Chondrocyte (in vitro differentiated cells): ENCODE data around the gene SEMA5A. TPM values are rescaled to one million over a fixed set of nuclear protein-coding genes. Genes with fewer than 3 reads are reported as not detected.

Source experiments
- DNase-seq: peaks from one replicate; pipeline ENCODE4 v3.0.0; 2021; ENCODE audit warnings: mixed read lengths, low spot score
- H3K27ac Mint-ChIP-seq: one replicate; pipeline ENCODE4 v1.8.0; 2021; ENCODE audit warnings: mild to moderate bottlenecking, moderate library complexity, mixed read lengths; ENCODE audit not compliant: unreplicated experiment
- H3K27me3 Mint-ChIP-seq: 2 replicates; pipeline ENCODE4 v1.8.0; 2021; ENCODE audit warnings: low read depth, mixed read lengths
- H3K36me3 Mint-ChIP-seq: 2 replicates; pipeline ENCODE4 v1.8.0; 2021; ENCODE audit warnings: low read depth, mixed read lengths
- H3K4me1 Mint-ChIP-seq: 2 replicates; pipeline ENCODE4 v1.8.0; 2021; ENCODE audit warnings: low read depth, mild to moderate bottlenecking, mixed read lengths
- H3K4me3 Mint-ChIP-seq: one replicate; pipeline ENCODE4 v1.8.0; 2021; ENCODE audit warnings: mild to moderate bottlenecking, moderate library complexity, mixed read lengths; ENCODE audit not compliant: unreplicated experiment
- H3K9me3 Mint-ChIP-seq: 2 replicates; pipeline ENCODE4 v1.8.0; 2021; ENCODE audit warnings: low read depth, mixed read lengths
- total RNA-seq: library from RNA; stranded (reverse); gene quantifications from 3 replicates; pipeline ENCODE4 v1.2.1, GENCODE V29; 2021
- TF ChIP-seq, protein P1 (sequence below): fragments of 200-600 bp; sonication (generic); IDR thresholded peaks from 2 replicates; pipeline ENCODE4 v1.5.0; 2021; ENCODE audit warnings: antibody characterized with exemption, mild to moderate bottlenecking, moderate library complexity

The SEMA5A gene
- total RNA-seq, 1 donor from 2014 or later = 249 TPM

DNA sequence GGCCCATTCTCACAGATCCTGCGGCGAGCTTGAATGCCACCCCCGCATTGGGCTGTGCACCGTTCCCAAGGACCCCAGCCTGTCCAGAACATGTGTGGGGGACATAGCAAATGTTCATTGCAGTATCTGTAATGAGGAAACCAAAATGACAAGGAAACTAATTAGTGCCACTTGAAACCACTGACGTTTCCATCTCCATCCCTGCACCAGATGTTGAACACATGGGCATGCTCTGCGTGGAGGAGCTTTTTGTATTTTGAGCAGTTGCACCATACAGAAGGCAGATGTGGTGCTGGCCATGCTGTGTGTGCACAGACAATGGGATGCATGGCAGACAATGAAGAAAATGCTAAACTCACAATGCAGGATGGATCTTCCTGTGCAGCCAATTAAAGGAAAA lies 437.7 kb downstream of the SEMA5A start:
- no peak overlapping the region for H3K27ac Mint-ChIP-seq
- no peaks in the 10 kb centered on the region for H3K27me3 Mint-ChIP-seq
- no peak overlapping the region for H3K4me3 Mint-ChIP-seq
- TF ChIP-seq, protein P1, sequence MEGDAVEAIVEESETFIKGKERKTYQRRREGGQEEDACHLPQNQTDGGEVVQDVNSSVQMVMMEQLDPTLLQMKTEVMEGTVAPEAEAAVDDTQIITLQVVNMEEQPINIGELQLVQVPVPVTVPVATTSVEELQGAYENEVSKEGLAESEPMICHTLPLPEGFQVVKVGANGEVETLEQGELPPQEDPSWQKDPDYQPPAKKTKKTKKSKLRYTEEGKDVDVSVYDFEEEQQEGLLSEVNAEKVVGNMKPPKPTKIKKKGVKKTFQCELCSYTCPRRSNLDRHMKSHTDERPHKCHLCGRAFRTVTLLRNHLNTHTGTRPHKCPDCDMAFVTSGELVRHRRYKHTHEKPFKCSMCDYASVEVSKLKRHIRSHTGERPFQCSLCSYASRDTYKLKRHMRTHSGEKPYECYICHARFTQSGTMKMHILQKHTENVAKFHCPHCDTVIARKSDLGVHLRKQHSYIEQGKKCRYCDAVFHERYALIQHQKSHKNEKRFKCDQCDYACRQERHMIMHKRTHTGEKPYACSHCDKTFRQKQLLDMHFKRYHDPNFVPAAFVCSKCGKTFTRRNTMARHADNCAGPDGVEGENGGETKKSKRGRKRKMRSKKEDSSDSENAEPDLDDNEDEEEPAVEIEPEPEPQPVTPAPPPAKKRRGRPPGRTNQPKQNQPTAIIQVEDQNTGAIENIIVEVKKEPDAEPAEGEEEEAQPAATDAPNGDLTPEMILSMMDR = no peak
- peaks cover 43% of the 10 kb centered on the region for H3K4me1 Mint-ChIP-seq
- H3K36me3 Mint-ChIP-seq = peaks cover 19% of the 10 kb centered on the region
- no peak for DNase-seq
- H3K9me3 Mint-ChIP-seq = no peaks in the 10 kb centered on the region

DNA sequence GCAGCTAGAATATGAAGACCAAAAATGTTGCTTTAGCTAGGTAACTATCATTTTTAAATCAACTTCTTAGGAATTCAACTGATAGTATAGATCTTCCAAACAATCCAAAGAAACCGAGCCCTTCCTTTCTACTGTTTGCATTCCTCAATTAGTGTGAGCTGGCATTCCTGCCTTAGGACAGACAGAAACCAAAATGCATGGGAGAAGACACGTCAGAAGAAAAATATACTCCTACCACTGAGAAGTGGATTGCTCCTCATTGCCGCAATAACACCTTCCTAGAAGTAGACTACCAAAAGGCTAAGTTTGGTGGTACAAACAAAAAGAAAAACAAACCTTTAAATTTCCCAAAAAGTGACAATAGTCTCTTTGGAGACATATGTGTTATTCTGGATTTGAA lies 440.0 kb downstream of the SEMA5A start:
- Mint-ChIP-seq H3K4me1 (peaks cover 27% of the 10 kb centered on the region), H3K27me3 (no peaks in the 10 kb centered on the region), H3K36me3 (peaks cover 17% of the 10 kb centered on the region), H3K9me3 (no peaks in the 10 kb centered on the region), H3K27ac (peak overlapping the region; percentile 50), H3K4me3 (no peak overlapping the region)
- no peak for DNase-seq
- TF ChIP-seq, protein P1 = no peak

DNA sequence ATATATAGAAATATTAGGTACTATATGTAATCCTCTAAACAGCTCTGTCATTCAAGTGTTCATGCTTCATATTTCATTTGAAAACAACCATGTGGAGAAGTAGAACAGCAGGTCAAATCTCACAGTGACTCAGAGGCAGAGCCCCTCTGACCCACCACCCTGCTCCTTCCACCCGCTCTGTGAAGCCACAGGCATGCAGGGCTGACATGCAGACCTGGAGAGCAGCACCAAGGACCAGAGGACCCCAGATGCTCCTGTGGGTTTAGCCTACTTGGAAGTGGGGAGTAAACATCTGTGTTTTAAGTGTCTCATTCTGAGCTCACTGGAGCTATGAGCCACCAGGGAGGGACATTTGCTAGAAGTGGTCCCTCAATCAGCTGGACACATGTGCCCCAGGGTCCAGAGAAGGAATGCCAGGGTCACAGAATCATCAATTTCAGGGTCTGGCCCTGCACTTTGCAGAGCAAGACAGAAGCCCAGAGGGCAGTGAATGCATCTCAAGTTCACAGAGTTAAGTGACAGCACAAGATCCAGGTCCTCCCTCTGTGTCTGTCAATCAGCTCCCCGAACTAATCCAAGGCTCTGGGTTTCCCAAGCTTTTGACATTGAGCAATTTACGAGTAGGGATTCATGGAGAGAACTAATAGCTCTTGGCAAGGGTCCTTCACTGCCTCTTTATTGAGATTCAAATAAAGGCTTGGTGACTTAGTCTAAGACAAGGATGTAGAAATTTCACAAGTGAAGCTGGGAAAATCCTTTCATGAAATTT lies 441.1 kb downstream of the SEMA5A start:
- Mint-ChIP-seq H3K4me1 (peaks cover 24% of the 10 kb centered on the region), H3K9me3 (no peaks in the 10 kb centered on the region), H3K27me3 (no peaks in the 10 kb centered on the region), H3K4me3 (no peak overlapping the region), H3K36me3 (peaks cover 10% of the 10 kb centered on the region), H3K27ac (peak overlapping the region; percentile 50)
- TF ChIP-seq, protein P1 = no peak
- DNase-seq = no peak

DNA sequence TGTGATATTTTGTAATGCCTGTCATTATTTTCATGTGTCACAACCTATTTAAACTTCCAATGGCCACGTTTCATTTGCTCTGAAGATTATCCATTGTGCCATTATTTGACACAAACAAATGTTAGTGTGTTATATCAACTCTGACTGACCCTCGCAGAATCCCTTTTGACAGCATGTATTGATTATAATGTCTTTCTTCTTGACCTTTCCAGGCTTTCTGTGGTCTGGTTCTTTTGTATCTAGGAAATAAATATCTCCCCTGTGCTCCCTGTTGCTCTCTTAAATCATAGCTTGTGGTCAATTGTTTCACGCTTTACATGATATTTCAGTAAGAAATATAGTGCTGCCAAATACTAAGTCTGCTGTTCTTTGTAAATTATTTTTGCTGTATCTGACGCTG lies 442.6 kb downstream of the SEMA5A start:
- DNase-seq = no peak
- Mint-ChIP-seq H3K27ac (no peak overlapping the region), H3K4me1 (peaks cover 24% of the 10 kb centered on the region), H3K27me3 (no peaks in the 10 kb centered on the region), H3K9me3 (no peaks in the 10 kb centered on the region), H3K36me3 (peaks cover 7% of the 10 kb centered on the region), H3K4me3 (no peak overlapping the region)
- TF ChIP-seq, protein P1 = no peak

DNA sequence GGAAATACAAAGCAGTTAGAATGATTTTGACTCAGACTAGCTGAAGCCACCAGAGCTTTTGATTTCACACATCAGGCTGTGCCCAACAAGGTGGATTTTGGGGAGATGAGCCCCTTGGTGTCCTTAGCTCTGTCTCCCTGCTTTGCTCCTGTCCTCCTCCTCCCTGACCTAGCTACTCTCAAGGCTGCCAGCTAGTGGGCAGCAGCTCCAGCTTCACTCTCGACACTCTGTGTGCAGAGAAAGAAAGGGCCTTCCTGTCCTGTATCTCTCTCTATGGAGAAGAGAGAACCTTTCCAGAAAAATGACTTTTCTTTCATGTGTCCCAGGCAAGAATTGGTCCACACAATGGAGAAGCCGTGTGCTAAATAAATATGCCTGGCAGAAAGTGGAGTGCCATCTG lies 446.2 kb downstream of the SEMA5A start:
- Mint-ChIP-seq H3K27ac (no peak overlapping the region), H3K36me3 (peaks cover 3% of the 10 kb centered on the region), H3K9me3 (no peaks in the 10 kb centered on the region), H3K4me1 (peaks cover 16% of the 10 kb centered on the region), H3K27me3 (no peaks in the 10 kb centered on the region), H3K4me3 (no peak overlapping the region)
- TF ChIP-seq, protein P1 = no peak
- DNase-seq = no peak
